Nephron progenitor cell (in vitro differentiated cells): ENCODE measurements around the gene BRAF.
"Not testable (repeated sequence)": the region's sequence is repeated elsewhere in the genome, so short reads cannot be mapped to it uniquely, and the experiment has no call there.

Experiments
- DNase-seq: peaks from one replicate; pipeline ENCODE4 v3.0.0; 2021
- H3K27ac Mint-ChIP-seq: 2 replicates; pipeline ENCODE4 v1.8.0; 2021; ENCODE audit warnings: mild to moderate bottlenecking, moderate library complexity, mixed read lengths
- H3K27me3 Mint-ChIP-seq: 2 replicates; pipeline ENCODE4 v1.8.0; 2021; ENCODE audit warnings: mild to moderate bottlenecking, low read depth, mixed read lengths; ENCODE audit not compliant: poor library complexity
- H3K36me3 Mint-ChIP-seq: 2 replicates; pipeline ENCODE4 v1.8.0; 2021; ENCODE audit warnings: low read depth, mixed read lengths
- H3K4me1 Mint-ChIP-seq: 2 replicates; pipeline ENCODE4 v1.8.0; 2021; ENCODE audit warnings: mixed read lengths
- H3K4me3 Mint-ChIP-seq: 2 replicates; pipeline ENCODE4 v1.8.0; 2021; ENCODE audit warnings: mild to moderate bottlenecking, moderate library complexity, mixed read lengths
- H3K9me3 Mint-ChIP-seq: 2 replicates; pipeline ENCODE4 v1.8.0; 2021; ENCODE audit warnings: mild to moderate bottlenecking, moderate library complexity, mixed read lengths
- CTCF ChIP-seq: fragments of 200-600 bp; sonication (generic); IDR thresholded peaks from 2 replicates; pipeline ENCODE4 v1.5.0; 2021; ENCODE audit warnings: antibody characterized with exemption

The BRAF gene

GRCh38 chr7:140694592-140694991, 230.1 kb downstream of the BRAF start:
- no peak for DNase-seq
- Mint-ChIP-seq H3K27ac (no peak overlapping the region), H3K9me3 (no peaks in the 10 kb centered on the region), H3K4me3 (no peak overlapping the region), H3K36me3 (peaks cover 18% of the 10 kb centered on the region), H3K4me1 (peaks cover 42% of the 10 kb centered on the region), H3K27me3 (peaks cover 6% of the 10 kb centered on the region)
- TF ChIP-seq CTCF: no peak

- H3K27me3 Mint-ChIP-seq, DNase-seq, H3K9me3 Mint-ChIP-seq, H3K27ac Mint-ChIP-seq, H3K4me3 Mint-ChIP-seq: not testable (repeated sequence)
- Mint-ChIP-seq H3K36me3 (peaks cover 13% of the 10 kb centered on the region), H3K4me1 (peaks cover 35% of the 10 kb centered on the region)
These were observed 230.9 kb downstream of the BRAF start for GRCh38 chr7:140693849-140694248.

GRCh38 chr7:140691376-140692045, 233.2 kb downstream of the BRAF start:
- no peak for DNase-seq
- H3K27ac Mint-ChIP-seq: peak overlapping the region; percentile 75
- peaks cover 10% of the 10 kb centered on the region for H3K36me3 Mint-ChIP-seq
- H3K9me3 Mint-ChIP-seq: no peaks in the 10 kb centered on the region
- peaks cover 17% of the 10 kb centered on the region for H3K4me1 Mint-ChIP-seq
- TF ChIP-seq CTCF: no peak
- no peak overlapping the region for H3K4me3 Mint-ChIP-seq
- H3K27me3 Mint-ChIP-seq: peaks cover 7% of the 10 kb centered on the region

- H3K4me3 Mint-ChIP-seq: no peak overlapping the region
- TF ChIP-seq CTCF: no peak
- peaks cover 7% of the 10 kb centered on the region for H3K27me3 Mint-ChIP-seq
- no peak overlapping the region for H3K27ac Mint-ChIP-seq
- no peaks in the 10 kb centered on the region for H3K9me3 Mint-ChIP-seq
- H3K4me1 Mint-ChIP-seq: peaks cover 7% of the 10 kb centered on the region
- no peak for DNase-seq
- peaks cover 14% of the 10 kb centered on the region for H3K36me3 Mint-ChIP-seq
These were observed 235.3 kb downstream of the BRAF start for GRCh38 chr7:140689199-140690152.

GRCh38 chr7:140688341-140688740, 236.4 kb downstream of the BRAF start:
- peaks cover 24% of the 10 kb centered on the region for H3K36me3 Mint-ChIP-seq
- peak overlapping the region; percentile 69 for H3K27ac Mint-ChIP-seq
- H3K27me3 Mint-ChIP-seq: peaks cover 4% of the 10 kb centered on the region
- no peak overlapping the region for H3K4me3 Mint-ChIP-seq
- H3K4me1 Mint-ChIP-seq: peaks cover 17% of the 10 kb centered on the region
- no peak for TF ChIP-seq CTCF
- no peaks in the 10 kb centered on the region for H3K9me3 Mint-ChIP-seq
- no peak for DNase-seq

GRCh38 chr7:140686921-140687320, 237.8 kb downstream of the BRAF start:
- DNase-seq: no peak
- Mint-ChIP-seq H3K36me3 (peaks cover 25% of the 10 kb centered on the region), H3K4me3 (no peak overlapping the region), H3K27ac (no peak overlapping the region), H3K4me1 (peaks cover 23% of the 10 kb centered on the region), H3K27me3 (peaks cover 4% of the 10 kb centered on the region), H3K9me3 (no peaks in the 10 kb centered on the region)
- no peak for TF ChIP-seq CTCF
